Pancreas (tissue), 10 donors: Measurements from ENCODE around the gene LRRC74B. TPM values are rescaled to one million over a fixed set of nuclear protein-coding genes. Genes with fewer than 3 reads are reported as not detected.
A peak's percentile ranks its signal among the peaks of the same experiment; 100 is the strongest.

Source experiments
- ATAC-seq, 4 donors: fragments of 200-7000 bp; cut with Tn5 transposase; one replicate each; pipeline versions ENCODE4 v1.8.0 to v1.9.1; 2020; ENCODE audit warnings: mild to moderate bottlenecking in 4 of 4, moderate library complexity in 4 of 4
- DNase-seq, 6 donors: peaks; one replicate each; pipeline ENCODE4 v3.0.0-alpha.2; 2020
- FAIRE-seq: peaks from 2 replicates; lab custom pipeline; 2012; peaks lifted over from hg19 to GRCh38; lab: Jason Lieb, UNC
- H3K27ac ChIP-seq, 4 donors: fragments of 200-600 bp; sonication (generic); 1 replicate in 3 of 4; 2 replicates in 1 of 4; pipeline versions ENCODE4 v1.5.0 to v1.8.0; 2020
- H3K27me3 ChIP-seq, 4 donors: fragments of 200-600 bp; one replicate each; pipeline ENCODE4 v1.8.0; 2021
- H3K36me3 ChIP-seq, 3 donors: fragments of 200-600 bp; sonication (generic) in 1 of 3; one replicate each; pipeline versions ENCODE4 v1.5.0 to v1.8.0; 2020 to 2021
- H3K4me1 ChIP-seq, 3 donors: fragments of 200-600 bp; one replicate each; pipeline ENCODE4 v1.8.0; 2021
- H3K4me3 ChIP-seq, 4 donors: fragments of 200-600 bp; sonication (generic) in 2 of 4; one replicate each; pipeline versions ENCODE4 v1.5.0 to v1.8.0; 2020 to 2021
- H3K9me3 ChIP-seq, 4 donors: fragments of 200-600 bp; one replicate each; pipeline ENCODE4 v1.8.0; 2021
- WGBS, 2 donors: extraction: QIAGEN DNeasy Blood & Tissue Kit; methylation state at CpG; one replicate each; pipeline ENCODE4 v1.1.7; 2013; 5-methylcytosine and 5-hydroxymethylcytosine counted together
- intact Hi-C, 3 donors: fragments of 100-400 bp; cut with DNase I; formaldehyde crosslinking; loops; one replicate each; pipeline versions ENCODE4 v1.11.1 to v1.14.2; 2022
- polyA plus RNA-seq, 2 donors: library from polyadenylated mRNA; stranded (reverse); fragments of 200-250 nt; gene quantifications; one replicate each; pipeline ENCODE4 v1.2.3, GENCODE V29; 2013
- total RNA-seq, 6 donors: library from RNA; stranded (reverse); fragmentation: NEBNext Ultra II Directional in 4 of 6; extraction: Animal tissue kit (Norgen Biotek cat#: 25700) in 4 of 6; gene quantifications; one replicate each; pipeline versions ENCODE4 v1.2.1 to v1.2.4, GENCODE V29; 2021 to 2023
- TF ChIP-seq, protein P1 (sequence below), 4 donors: fragments of 200-600 bp; sonication (generic) in 3 of 4; IDR thresholded peaks; one replicate each; pipeline versions ENCODE4 v1.5.0 to v1.8.0; 2021; ENCODE audit warnings: antibody characterized with exemption in 4 of 4
- donor health status: healthy with polysubstance abuse.
- donor health status: DM: no; HTN: no; CAD: no; lungs with moderate emphysema.
- donor health status: DM: no; HTN: no; CAD: no.
- donor health status: control.
- donor health status: control.
- donor health status: Bipolar disorder and iron deficiency.
- donor health status: DM: yes; HTN: yes; CAD: no.
- donor health status: DM: no; HTN: no; CAD: no.
- donor health status: DM: no; HTN: no; CAD: no.
- donor health status: DM: yes; HTN: yes; CAD: no.

Gene LRRC74B
- total and polyA plus RNA-seq, 8 donors: 0.05 TPM; not detected in 7

DNA sequence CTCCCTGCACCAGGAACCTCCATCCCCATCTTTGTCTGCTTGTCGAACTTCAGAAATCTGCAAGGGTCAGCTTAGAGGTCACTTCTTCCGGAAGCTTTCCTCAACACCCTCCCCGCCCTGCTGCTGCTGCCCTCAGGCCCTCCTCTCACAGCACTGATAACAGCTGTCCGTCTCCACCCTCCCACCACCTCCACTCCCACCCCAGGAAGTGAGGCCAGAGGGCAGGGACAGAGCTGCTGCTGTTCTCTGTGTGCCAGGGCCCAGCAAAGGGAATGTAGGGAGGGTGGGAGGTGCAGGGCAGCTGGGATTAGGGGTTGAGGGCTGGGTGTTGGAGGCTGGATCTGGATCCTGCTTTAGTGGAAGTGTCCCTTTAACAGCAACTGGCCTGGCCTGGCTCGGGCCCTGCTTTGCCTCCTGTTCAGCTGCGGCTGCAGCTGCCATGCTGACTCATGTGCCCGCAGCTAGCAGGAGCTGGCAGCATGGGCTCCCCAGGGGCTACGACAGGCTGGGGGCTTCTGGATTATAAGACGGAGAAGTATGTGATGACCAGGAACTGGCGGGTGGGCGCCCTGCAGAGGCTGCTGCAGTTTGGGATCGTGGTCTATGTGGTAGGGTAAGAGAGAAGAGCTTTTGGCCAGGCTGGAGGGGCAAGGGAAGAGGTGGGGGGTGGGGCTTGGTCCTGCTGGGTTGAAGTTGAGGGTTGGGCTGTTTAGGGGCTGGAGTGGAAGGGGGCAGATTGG is 30.9 kb upstream of the LRRC74B start, which contains the start of gene P2RX6:
Gene P2RX6, plus strand, starts transcription at position 440 of the 740 bp plus-strand sequence. Its CDS starts 10 bp downstream, at position 450.
- intact Hi-C loops: no loop called here
- Histone ChIP-seq H3K4me3 (peak within 1 kb of the TSS in 2 of 4 donors; percentile 2 to 28), H3K27me3 (no peaks in the 10 kb centered on the region), H3K27ac (no peak within 1 kb of the TSS), H3K36me3 (no peaks in the 10 kb centered on the region), H3K9me3 (no peaks in the 10 kb centered on the region), H3K4me1 (peaks cover 0 to 8% (median 0%) of the 10 kb centered on the region in 3 donors)
- DNase-seq (peak in 2 of 6 donors; percentile 12 to 54), ATAC-seq (peak in 3 of 4 donors; percentile 38 to 51 (median 50)), FAIRE-seq (no peak)
- TF ChIP-seq, protein P1, sequence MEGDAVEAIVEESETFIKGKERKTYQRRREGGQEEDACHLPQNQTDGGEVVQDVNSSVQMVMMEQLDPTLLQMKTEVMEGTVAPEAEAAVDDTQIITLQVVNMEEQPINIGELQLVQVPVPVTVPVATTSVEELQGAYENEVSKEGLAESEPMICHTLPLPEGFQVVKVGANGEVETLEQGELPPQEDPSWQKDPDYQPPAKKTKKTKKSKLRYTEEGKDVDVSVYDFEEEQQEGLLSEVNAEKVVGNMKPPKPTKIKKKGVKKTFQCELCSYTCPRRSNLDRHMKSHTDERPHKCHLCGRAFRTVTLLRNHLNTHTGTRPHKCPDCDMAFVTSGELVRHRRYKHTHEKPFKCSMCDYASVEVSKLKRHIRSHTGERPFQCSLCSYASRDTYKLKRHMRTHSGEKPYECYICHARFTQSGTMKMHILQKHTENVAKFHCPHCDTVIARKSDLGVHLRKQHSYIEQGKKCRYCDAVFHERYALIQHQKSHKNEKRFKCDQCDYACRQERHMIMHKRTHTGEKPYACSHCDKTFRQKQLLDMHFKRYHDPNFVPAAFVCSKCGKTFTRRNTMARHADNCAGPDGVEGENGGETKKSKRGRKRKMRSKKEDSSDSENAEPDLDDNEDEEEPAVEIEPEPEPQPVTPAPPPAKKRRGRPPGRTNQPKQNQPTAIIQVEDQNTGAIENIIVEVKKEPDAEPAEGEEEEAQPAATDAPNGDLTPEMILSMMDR (IDR thresholded peaks at IDR 0.05): no peak
- 26 to 28% methylated on average over 12 of the region's 12 CpGs for WGBS, 2 donors

DNA sequence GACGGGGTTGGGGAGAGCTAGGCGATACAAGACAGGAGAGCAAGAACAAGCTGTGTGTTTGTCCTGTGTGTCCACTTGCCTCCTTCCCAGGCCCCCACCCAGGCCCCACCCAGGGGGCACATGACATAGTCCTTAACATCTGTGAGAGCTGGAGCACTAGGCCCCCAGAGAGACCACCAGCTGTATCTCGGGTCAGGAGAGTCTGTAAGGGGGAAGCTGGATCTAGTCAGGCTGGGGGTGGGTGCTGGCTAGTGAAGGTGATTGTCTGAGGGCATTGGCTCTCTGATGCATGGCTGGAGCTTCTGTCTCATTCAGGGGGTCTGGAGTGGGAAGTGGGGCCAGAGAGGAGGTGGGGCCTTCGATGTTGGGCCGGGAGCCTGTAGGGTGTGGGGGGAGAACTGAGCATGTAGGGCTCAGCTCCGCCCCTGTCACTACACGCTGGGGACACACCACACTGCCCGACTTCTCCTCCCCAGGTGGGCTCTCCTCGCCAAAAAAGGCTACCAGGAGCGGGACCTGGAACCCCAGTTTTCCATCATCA is 30.2 kb upstream of the LRRC74B start:
- Histone ChIP-seq H3K4me1 (peaks cover 0 to 8% (median 0%) of the 10 kb centered on the region in 3 donors), H3K36me3 (no peaks in the 10 kb centered on the region), H3K4me3 (no peak overlapping the region), H3K9me3 (no peaks in the 10 kb centered on the region), H3K27ac (no peak overlapping the region), H3K27me3 (no peaks in the 10 kb centered on the region)
- DNase-seq (peak in 1 of 6 donors; percentile 49), FAIRE-seq (no peak), ATAC-seq (no peak)
- intact Hi-C loops: no loop called here
- WGBS, 2 donors: 50 to 54% methylated on average over 9 to 10 of the region's 10 CpGs
- TF ChIP-seq, protein P1 (IDR thresholded peaks at IDR 0.05): no peak

- Histone ChIP-seq H3K9me3 (no peaks in the 10 kb centered on the region), H3K27me3 (no peaks in the 10 kb centered on the region), H3K4me1 (peaks cover 0 to 8% (median 0%) of the 10 kb centered on the region in 3 donors), H3K36me3 (no peaks in the 10 kb centered on the region), H3K27ac (no peak overlapping the region), H3K4me3 (no peak overlapping the region)
- FAIRE-seq (no peak), DNase-seq (peak in 1 of 6 donors; percentile 14), ATAC-seq (no peak)
- intact Hi-C loops: no loop called here
- TF ChIP-seq, protein P1 (IDR thresholded peaks at IDR 0.05): no peak
- 60 to 74% methylated on average over 13 of the region's 13 CpGs for WGBS, 2 donors
These were observed 28.9 kb upstream of the LRRC74B start for GRCh38 chr22:21016644-21017420.

DNA sequence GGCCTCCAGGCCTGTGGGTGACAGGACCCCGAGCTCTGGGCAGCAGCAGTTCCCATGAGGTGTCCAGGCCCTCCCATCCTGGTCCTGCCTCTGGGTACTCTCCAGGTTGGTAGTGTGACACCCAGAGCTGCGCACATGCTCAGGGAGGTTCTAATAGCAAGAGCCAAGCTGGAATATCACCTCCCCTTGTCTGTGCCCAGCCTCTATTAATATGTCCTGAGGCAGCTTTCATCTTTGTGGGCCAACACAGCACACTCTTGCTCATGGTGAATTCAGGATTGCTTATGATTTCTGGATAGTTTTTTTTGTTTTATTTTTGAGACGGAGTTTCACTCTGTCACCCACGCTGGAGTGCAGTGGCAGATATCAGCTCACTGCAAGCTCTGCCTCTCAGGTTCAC is 27.4 kb upstream of the LRRC74B start:
- Histone ChIP-seq H3K27ac (no peak overlapping the region), H3K4me3 (no peak overlapping the region), H3K27me3 (no peaks in the 10 kb centered on the region), H3K36me3 (no peaks in the 10 kb centered on the region), H3K9me3 (no peaks in the 10 kb centered on the region), H3K4me1 (peaks cover 0 to 8% (median 0%) of the 10 kb centered on the region in 3 donors)
- intact Hi-C loops: no loop called here
- TF ChIP-seq, protein P1 (IDR thresholded peaks at IDR 0.05): no peak
- DNase-seq: peak in 1 of 6 donors; percentile 24
- ATAC-seq: no peak
- WGBS, 2 donors: 83 to 91% methylated on average over 4 of the region's 4 CpGs
- FAIRE-seq: no peak
